HCT116 (cell line): ENCODE results near the gene WDR20. TPM values are rescaled to one million over a fixed set of nuclear protein-coding genes. Genes with fewer than 3 reads are reported as not detected.

Source experiments
- ATAC-seq: fragments of 200-7000 bp; cut with Tn5 transposase; 2 replicates; pipeline ENCODE4 v1.9.1; 2020; ENCODE audit warnings: mild to moderate bottlenecking, moderate library complexity
- BruUV-seq: library from RNA; stranded (reverse); fragments of 400-500 nt; replicated peaks from 2 replicates; lab custom pipeline; 2021; lab: Mats Ljungman, UMichigan
- CTCF ChIA-PET: fragments of 300-600 bp; sonication (Branson Sonifier 250); formaldehyde crosslinking; loops from one replicate; lab custom pipeline; 2021; ENCODE audit warnings: antibody characterized with exemption; lab: Charles Lee
- POLR2A ChIA-PET: fragments of 300-600, 350-600 bp; sonication (Branson Sonifier 250); formaldehyde crosslinking; loops from one replicate; lab custom pipeline; 2021; ENCODE audit warnings: antibody characterized with exemption; lab: Charles Lee
- RAD21 ChIA-PET, 2 experiments: fragments of 300-600 bp; sonication (Branson Sonifier 250); formaldehyde crosslinking; loops; one replicate each; lab custom pipeline; 2023; ENCODE audit warnings: low total read pairs in 2 of 2; ENCODE audit not compliant: uncharacterized antibody in 2 of 2, unreplicated experiment in 2 of 2, low non-redundant PET in 1 of 2; lab: Charles Lee
- DNase-seq: peaks from one replicate; pipeline ENCODE4 v3.0.0-alpha.2; 2010; ENCODE audit warnings: low read depth, low spot score
- H2AFZ ChIP-seq: fragments of 200-600 bp; shearing (Covaris generic), sonication (generic); 2 replicates; pipeline ENCODE4 v1.6.1; 2017; ENCODE audit warnings: low read depth, mixed run types, mixed read lengths, antibody characterized with exemption, low read length; ENCODE audit not compliant: poor library complexity, severe bottlenecking
- H3K27ac ChIP-seq: 2 replicates; pipeline ENCODE4 v1.5.1; 2012; ENCODE audit warnings: low read depth, low read length
- H3K27me3 ChIP-seq: fragments of 200-600 bp; sonication (generic); 2 replicates; pipeline ENCODE4 v1.6.1; 2016; ENCODE audit warnings: mixed run types, low read length, mixed read lengths; ENCODE audit not compliant: insufficient read depth
- H3K36me3 ChIP-seq, 2 experiments: fragments of 200-500 bp in 1 of 2; fragments of 200-600 bp in 1 of 2; sonication (Bioruptor generic) in 1 of 2; sonication (generic) in 1 of 2; 2 replicates each; pipeline versions ENCODE4 v1.5.1 to v1.6.1; 2014 to 2016; ENCODE audit warnings: low read length in 2 of 2, inconsistent platforms in 1 of 2, mixed read lengths in 1 of 2, mixed run types in 1 of 2; ENCODE audit not compliant: insufficient read depth in 2 of 2, control insufficient read depth in 1 of 2
- H3K4me1 ChIP-seq, 2 experiments: fragments of 200-600 bp in 1 of 2; sonication (generic) in 1 of 2; 2 replicates each; pipeline versions ENCODE4 v1.5.1 to v1.6.1; 2012 to 2017; ENCODE audit warnings: low read length in 2 of 2, inconsistent platforms in 1 of 2, mild to moderate bottlenecking in 1 of 2, mixed read lengths in 1 of 2, mixed run types in 1 of 2, moderate library complexity in 1 of 2; ENCODE audit not compliant: insufficient read depth in 2 of 2, control insufficient read depth in 1 of 2
- H3K4me2 ChIP-seq: fragments of 200-600 bp; sonication (generic); 2 replicates; pipeline ENCODE4 v1.6.1; 2017; ENCODE audit warnings: mixed run types, low read length, mixed read lengths
- H3K4me3 ChIP-seq, 2 experiments: fragments of 200-600 bp in 1 of 2; sonication (generic) in 1 of 2; replicated peaks in 1 of 2; 2 replicates each; pipeline ENCODE4 v1.5.1; 2011 to 2016; ENCODE audit warnings: low read length in 2 of 2, control low read depth in 1 of 2, low read depth in 1 of 2, mild to moderate bottlenecking in 1 of 2, mixed read lengths in 1 of 2, mixed run types in 1 of 2
- H3K79me2 ChIP-seq: fragments of 200-600 bp; sonication (generic); 2 replicates; pipeline ENCODE4 v1.6.1; 2017; ENCODE audit warnings: mild to moderate bottlenecking, mixed run types, low read length, moderate library complexity, mixed read lengths; ENCODE audit not compliant: insufficient read depth
- H3K9ac ChIP-seq: fragments of 200-600 bp; sonication (generic); 2 replicates; pipeline ENCODE4 v1.6.1; 2016; ENCODE audit warnings: low read length, mixed read lengths
- H3K9me2 ChIP-seq: fragments of 200-600 bp; sonication (generic), shearing (Covaris generic); 2 replicates; pipeline ENCODE4 v1.6.1; 2017; ENCODE audit warnings: mixed run types, mild to moderate bottlenecking, moderate library complexity; ENCODE audit not compliant: insufficient read depth
- H3K9me3 ChIP-seq, 2 experiments: fragments of 200-500 bp in 1 of 2; fragments of 200-600 bp in 1 of 2; sonication (Bioruptor generic) in 1 of 2; sonication (generic) in 1 of 2; 2 replicates each; pipeline ENCODE4 v1.6.1; 2014 to 2017; ENCODE audit warnings: low read length in 2 of 2, mixed read lengths in 2 of 2, inconsistent platforms in 1 of 2, low read depth in 1 of 2, mild to moderate bottlenecking in 1 of 2, mixed run types in 1 of 2, moderate library complexity in 1 of 2; ENCODE audit not compliant: control insufficient read depth in 1 of 2, insufficient read depth in 1 of 2
- H4K20me1 ChIP-seq: fragments of 200-600 bp; sonication (generic), shearing (Covaris generic); 2 replicates; pipeline ENCODE4 v1.6.1; 2017; ENCODE audit warnings: mixed run types, mild to moderate bottlenecking, moderate library complexity; ENCODE audit not compliant: insufficient read depth
- EGR1 ChIP-seq: IDR thresholded peaks from 2 replicates; pipeline ENCODE4 v1.6.1; 2012; ENCODE audit warnings: low read depth
- POLR2AphosphoS5 ChIP-seq: IDR thresholded peaks from 2 replicates; pipeline ENCODE4 v1.6.1; 2011; ENCODE audit warnings: mild to moderate bottlenecking, low read depth, low read length, moderate library complexity
- RAD21 ChIP-seq: IDR thresholded peaks from 2 replicates; pipeline ENCODE4 v1.6.1; 2012; ENCODE audit warnings: low read depth, mild to moderate bottlenecking
- SP1 ChIP-seq: IDR thresholded peaks from 2 replicates; pipeline ENCODE4 v1.6.1; 2012; ENCODE audit warnings: low read depth
- TCF7L2 ChIP-seq: IDR thresholded peaks from 2 replicates; pipeline ENCODE4 v1.7.0; 2011; ENCODE audit warnings: borderline replicate concordance, inconsistent platforms; ENCODE audit not compliant: insufficient read depth, insufficient read length; ENCODE audit errors: extremely low read depth
- ZNF274 ChIP-seq: fragments of 200-500 bp; sonication (Bioruptor generic); IDR thresholded peaks from 2 replicates; pipeline ENCODE4 v1.6.1; 2014; ENCODE audit warnings: mild to moderate bottlenecking, low read depth, low read length, inconsistent platforms
- intact Hi-C: fragments of 100-400 bp; cut with micrococcal nuclease; formaldehyde crosslinking; loops from 2 replicates; pipeline ENCODE4 v1.10.0; 2022
- total RNA-seq: library from RNA; stranded (reverse); gene quantifications from one replicate; pipeline ENCODE4 v1.2.1, GENCODE V29; 2021; ENCODE audit not compliant: unreplicated experiment
- TF ChIP-seq, protein P1 (sequence below): IDR thresholded peaks from 2 replicates; pipeline ENCODE4 v1.6.1; 2012

The WDR20 gene
- total RNA-seq, 1 experiment from 2014 or later = 21.1 TPM

DNA sequence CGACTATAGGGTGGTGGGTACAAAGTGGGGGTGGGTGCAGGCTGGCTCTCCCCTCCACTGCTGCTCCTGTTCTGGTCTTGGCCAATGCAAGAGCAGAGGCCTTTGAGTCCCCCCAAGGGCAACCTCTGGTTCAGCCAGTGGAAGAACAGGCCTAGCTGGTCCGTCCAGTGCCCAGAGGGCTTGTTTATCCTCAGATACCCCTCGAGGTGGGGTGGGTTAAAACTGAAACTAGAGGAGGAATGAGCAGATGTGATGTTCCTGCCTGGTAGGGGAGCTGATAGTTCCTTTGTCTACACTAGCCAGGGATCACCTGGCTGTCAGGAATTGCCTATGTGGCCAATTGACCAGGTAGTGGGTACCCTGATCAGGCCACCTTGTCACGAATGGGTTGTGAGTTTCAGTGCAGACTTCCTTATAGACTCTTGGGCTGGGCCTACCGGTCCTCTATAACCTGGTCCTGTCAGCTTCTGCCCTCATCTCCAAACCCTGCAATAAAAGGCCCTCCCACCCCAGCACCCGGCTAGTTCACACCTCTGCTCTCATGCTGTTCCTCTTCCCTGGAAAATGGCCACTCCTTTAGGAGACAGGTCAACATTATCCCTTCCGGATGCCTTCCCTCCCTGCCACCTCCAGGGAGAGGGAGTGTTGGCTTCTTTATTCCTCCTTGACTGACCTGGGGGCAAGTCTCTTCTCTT, 42.1 kb upstream of the WDR20 start:
- ChIA-PET CTCF (interaction anchor here (1.0 to 3.1 kb wide), 8 partner anchors 9 to 337 kb away, joined by 3 to 45 read pairs (median 10); no protein-coding TSS in a partner anchor), RAD21 (interaction anchor here (0.6 to 2.0 kb wide), 4 partner anchors 43 to 380 kb away, joined by 3 to 13 read pairs (median 3); no protein-coding TSS in a partner anchor), POLR2A (interaction anchor here (1.6 kb wide), 1 partner anchor 34 kb away, joined by 5 read pairs; no protein-coding TSS in a partner anchor)
- TF ChIP-seq, protein P1, sequence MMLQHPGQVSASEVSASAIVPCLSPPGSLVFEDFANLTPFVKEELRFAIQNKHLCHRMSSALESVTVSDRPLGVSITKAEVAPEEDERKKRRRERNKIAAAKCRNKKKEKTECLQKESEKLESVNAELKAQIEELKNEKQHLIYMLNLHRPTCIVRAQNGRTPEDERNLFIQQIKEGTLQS = no peak
- TF ChIP-seq SP1 (peak; percentile 40; the same call in 1 of the 2 replicates), TCF7L2 (no peak), POLR2AphosphoS5 (no peak)
- Histone ChIP-seq H3K27ac (peak overlapping the region; percentile 11; the same call in 1 of the 2 replicates), H3K79me2 (no peaks in the 10 kb centered on the region), H3K4me3 (no peak overlapping the region), H3K9me3 (no peaks in the 10 kb centered on the region), H3K4me1 (peaks cover 26 to 32% of the 10 kb centered on the region in 2 experiments), H4K20me1 (no peaks in the 10 kb centered on the region), H3K4me2 (peak overlapping the region; percentile 28), H3K27me3 (no peaks in the 10 kb centered on the region), H3K9me2 (no peaks in the 10 kb centered on the region), H3K36me3 (no peaks in the 10 kb centered on the region), H3K9ac (0 out of 2 replicates have a peak overlapping the region, but pooled peaks have one; percentile 10), H2AFZ (no peak overlapping the region)
- BruUV-seq = no TSS peak
- ATAC-seq (no peak), DNase-seq (no peak)
- intact Hi-C loops = loop anchor here (2.0 kb wide), 1 partner anchor 391 kb away; no protein-coding TSS in a partner anchor

DNA sequence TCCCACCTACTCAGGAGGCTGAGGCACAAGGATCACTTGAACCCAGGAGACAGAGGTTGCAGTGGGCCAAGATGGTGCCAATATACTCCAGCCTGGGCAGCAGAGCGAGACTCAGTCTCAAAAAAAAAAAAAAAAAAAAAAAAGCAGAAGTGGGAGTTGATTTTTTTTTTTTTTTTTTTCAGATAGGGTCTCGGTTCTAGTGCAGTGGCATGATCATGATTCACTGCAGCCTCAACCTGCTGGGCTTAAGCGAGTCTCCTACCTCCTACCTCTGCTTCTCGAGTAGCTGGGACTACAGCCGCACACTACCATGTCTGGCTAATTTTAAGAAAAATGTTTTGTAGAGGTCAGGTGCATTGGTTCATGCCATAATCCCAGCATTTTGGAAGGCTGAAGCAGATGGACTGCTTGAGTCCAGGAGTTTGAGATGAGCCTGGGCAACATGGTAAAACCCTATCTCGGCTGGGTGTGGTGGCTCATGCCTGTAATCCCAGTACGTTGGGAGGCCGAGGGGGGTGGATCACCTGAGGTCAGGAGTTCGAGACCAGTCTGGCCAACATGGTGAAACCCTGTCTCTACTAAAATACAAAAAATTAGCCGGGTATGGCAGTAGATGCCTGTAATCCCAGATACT, 36.5 kb upstream of the WDR20 start:
- H3K4me1 ChIP-seq = no peaks in the 10 kb centered on the region
- intact Hi-C loops = no loop called here
- no peak overlapping the region for H2AFZ ChIP-seq
- CTCF ChIA-PET = no interaction called here
- BruUV-seq = no TSS peak
- no peaks in the 10 kb centered on the region for H3K9me2 ChIP-seq
- H3K27ac ChIP-seq = no peak overlapping the region
- TF ChIP-seq RAD21 (no peak), ZNF274 (no peak), EGR1 (no peak)
- TF ChIP-seq, protein P1 = no peak
- TF ChIP-seq, all 23 proteins: peak for 0
- no peak for DNase-seq
- no peak for ATAC-seq
- Histone ChIP-seq H3K9ac (no peak overlapping the region), H3K9me3 (no peaks in the 10 kb centered on the region), H3K79me2 (no peaks in the 10 kb centered on the region), H3K4me3 (no peak overlapping the region), H3K36me3 (no peaks in the 10 kb centered on the region), H3K27me3 (no peaks in the 10 kb centered on the region), H4K20me1 (no peaks in the 10 kb centered on the region), H3K4me2 (no peak overlapping the region)
- ChIA-PET POLR2A (no interaction called here), RAD21 (no interaction called here)
